Peyer's patch (tissue), 4 donors: ENCODE results near the gene UVRAG. TPM values are rescaled to one million over a fixed set of nuclear protein-coding genes. Genes with fewer than 3 reads are reported as not detected.

Experiments used
- DNase-seq, 3 donors: peaks; one replicate each; pipeline ENCODE4 v3.0.0-alpha.2; 2017 to 2019
- H3K27ac ChIP-seq, 4 donors: fragments of 200-600 bp; sonication (generic); one replicate each; pipeline ENCODE4 v1.5.1; 2016 to 2019
- H3K27me3 ChIP-seq, 2 donors: fragments of 200-600 bp; sonication (generic); one replicate each; pipeline ENCODE4 v1.5.1; 2019
- H3K36me3 ChIP-seq, 3 donors: fragments of 200-600 bp; sonication (generic); one replicate each; pipeline ENCODE4 v1.5.1; 2016 to 2019
- H3K4me1 ChIP-seq, 4 donors: fragments of 200-600 bp; sonication (generic); one replicate each; pipeline ENCODE4 v1.5.1; 2016 to 2019
- H3K4me3 ChIP-seq, 4 donors: fragments of 200-600 bp; sonication (generic); 1 replicate in 3 of 4; 2 replicates in 1 of 4; pipeline ENCODE4 v1.5.1; 2016 to 2019; ENCODE audit warnings: mild to moderate bottlenecking in 1 of 4
- H3K9me3 ChIP-seq, 4 donors: fragments of 200-600 bp; sonication (generic); one replicate each; pipeline ENCODE4 v1.5.1; 2016 to 2019; ENCODE audit warnings: mild to moderate bottlenecking in 1 of 4
- CTCF ChIP-seq, 6 experiments: fragments of 450-650 bp in 4 of 6; fragments of 200-600 bp in 2 of 6; sonication (generic) in 1 of 6; IDR thresholded peaks; one replicate each; pipeline ENCODE4 v1.5.1; 2017 to 2019; ENCODE audit warnings: antibody characterized with exemption in 6 of 6, mild to moderate bottlenecking in 3 of 6, moderate library complexity in 1 of 6
- POLR2A ChIP-seq, 2 donors: fragments of 450-650 bp; IDR thresholded peaks; one replicate each; pipeline ENCODE4 v1.5.1; 2017; ENCODE audit warnings: antibody characterized with exemption in 2 of 2, mild to moderate bottlenecking in 2 of 2, moderate library complexity in 2 of 2
- total RNA-seq, 4 donors: library from RNA; depleted of rRNA; stranded (reverse); fragments of >200 nt; gene quantifications; one replicate each; pipeline ENCODE4 v1.1.0, GENCODE V29; 2016

The UVRAG gene
- total RNA-seq, 4 donors from 2014 or later = 13.8 to 64.4 (median 22.1) TPM

- no peak for DNase-seq
- no peak overlapping the region for H3K27ac ChIP-seq
- H3K9me3 ChIP-seq = no peaks in the 10 kb centered on the region
- H3K4me1 ChIP-seq = peaks cover 0 to 5% (median 0%) of the 10 kb centered on the region in 4 donors
- TF ChIP-seq POLR2A (IDR thresholded peaks at IDR 0.05) (no peak), CTCF (IDR thresholded peaks at IDR 0.05) (no peak)
- no peak overlapping the region for H3K4me3 ChIP-seq
- no peaks in the 10 kb centered on the region for H3K36me3 ChIP-seq
- no peaks in the 10 kb centered on the region for H3K27me3 ChIP-seq
These were observed 33.2 kb upstream of the UVRAG start for GRCh38 chr11:75781831-75782230.

- no peak overlapping the region for H3K27ac ChIP-seq
- H3K4me3 ChIP-seq = no peak overlapping the region
- H3K4me1 ChIP-seq = peaks cover 0 to 5% (median 0%) of the 10 kb centered on the region in 4 donors
- H3K9me3 ChIP-seq = no peaks in the 10 kb centered on the region
- no peaks in the 10 kb centered on the region for H3K36me3 ChIP-seq
- H3K27me3 ChIP-seq = no peaks in the 10 kb centered on the region
- DNase-seq = no peak
- no peak for TF ChIP-seq CTCF (IDR thresholded peaks at IDR 0.05)
- TF ChIP-seq POLR2A (IDR thresholded peaks at IDR 0.05) = no peak
These were observed 32.3 kb upstream of the UVRAG start for GRCh38 chr11:75782540-75783263.

- Histone ChIP-seq H3K4me1 (peaks cover 0 to 5% (median 0%) of the 10 kb centered on the region in 4 donors), H3K4me3 (no peak overlapping the region), H3K27me3 (no peaks in the 10 kb centered on the region), H3K27ac (no peak overlapping the region), H3K36me3 (no peaks in the 10 kb centered on the region), H3K9me3 (no peaks in the 10 kb centered on the region)
- no peak for DNase-seq
- TF ChIP-seq POLR2A (IDR thresholded peaks at IDR 0.05) = no peak
- TF ChIP-seq CTCF (IDR thresholded peaks at IDR 0.05) = no peak
These were observed 31.5 kb upstream of the UVRAG start for GRCh38 chr11:75783416-75784084.

- Histone ChIP-seq H3K4me3 (no peak overlapping the region), H3K36me3 (no peaks in the 10 kb centered on the region), H3K27me3 (no peaks in the 10 kb centered on the region), H3K9me3 (no peaks in the 10 kb centered on the region), H3K4me1 (peaks cover 0 to 5% (median 0%) of the 10 kb centered on the region in 4 donors), H3K27ac (no peak overlapping the region)
- no peak for DNase-seq
- no peak for TF ChIP-seq POLR2A (IDR thresholded peaks at IDR 0.05)
- no peak for TF ChIP-seq CTCF (IDR thresholded peaks at IDR 0.05)
These were observed 30.9 kb upstream of the UVRAG start for GRCh38 chr11:75784085-75784478.

- Histone ChIP-seq H3K4me3 (no peak overlapping the region), H3K27me3 (no peaks in the 10 kb centered on the region), H3K9me3 (no peaks in the 10 kb centered on the region), H3K4me1 (peaks cover 0 to 5% (median 0%) of the 10 kb centered on the region in 4 donors), H3K36me3 (no peaks in the 10 kb centered on the region), H3K27ac (no peak overlapping the region)
- TF ChIP-seq POLR2A (IDR thresholded peaks at IDR 0.05) (no peak), CTCF (IDR thresholded peaks at IDR 0.05) (no peak)
- DNase-seq = no peak
These were observed 30.5 kb upstream of the UVRAG start for GRCh38 chr11:75784506-75784905.
